GM20000 (cell line): ENCODE measurements around the gene VIPR2.

Source experiments
- DNase-seq: peaks from one replicate; pipeline ENCODE4 v3.0.0; 2012; ENCODE audit warnings: low spot score
- TF ChIP-seq, protein P1 (sequence below): IDR thresholded peaks from 2 replicates; pipeline ENCODE4 v1.5.1; 2012; ENCODE audit warnings: mild to moderate bottlenecking, control low read depth; ENCODE audit errors: extremely low read depth, missing control alignments

VIPR2 gene

DNA sequence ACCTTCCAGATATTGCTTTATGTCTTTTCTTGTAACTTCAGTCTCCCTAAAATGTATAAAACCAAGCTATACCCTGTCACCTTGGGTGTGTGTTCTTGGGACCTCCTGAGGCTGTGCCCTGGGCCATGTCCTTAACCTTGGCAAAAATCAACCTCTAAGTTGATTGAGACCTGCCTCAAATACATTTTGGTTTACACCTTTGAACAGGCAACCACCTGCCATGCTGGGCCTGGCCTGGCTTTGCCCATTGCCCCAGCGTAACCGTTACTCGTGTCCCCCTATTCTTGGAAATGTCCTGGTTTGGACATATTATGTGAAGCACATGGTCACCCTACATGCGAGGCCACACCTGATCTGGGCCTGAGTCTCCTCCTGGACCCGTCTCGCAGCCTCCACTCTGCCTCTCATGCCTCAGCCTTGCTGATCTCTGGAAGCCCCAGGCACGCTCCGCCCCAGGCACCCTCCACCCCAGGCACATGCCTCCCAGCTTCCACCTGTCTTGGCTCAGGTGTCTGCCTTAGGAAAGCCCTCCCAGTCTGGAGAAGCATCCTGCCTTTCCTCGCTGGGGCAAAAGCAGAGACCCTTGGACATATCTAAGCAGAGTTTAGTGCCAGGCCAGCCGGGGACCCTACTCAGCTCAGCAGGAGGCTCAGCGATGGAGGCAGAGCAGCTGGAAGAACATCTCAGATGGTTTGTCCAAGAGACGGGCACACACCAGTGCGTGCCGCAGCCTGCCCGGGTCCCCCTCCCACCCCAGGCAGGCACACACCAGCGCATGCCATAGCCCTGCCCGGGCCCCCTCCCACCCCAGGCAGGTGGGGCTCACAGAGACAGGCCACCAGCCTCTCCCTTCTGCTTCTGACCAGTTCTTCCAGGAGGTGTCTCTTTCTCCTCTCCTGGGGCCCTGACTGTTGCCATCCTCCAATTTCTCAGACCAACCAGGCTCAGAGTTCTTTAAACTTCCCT lies 4.0 kb upstream of the VIPR2 start:
- DNase-seq, result no peak
- TF ChIP-seq, protein P1, sequence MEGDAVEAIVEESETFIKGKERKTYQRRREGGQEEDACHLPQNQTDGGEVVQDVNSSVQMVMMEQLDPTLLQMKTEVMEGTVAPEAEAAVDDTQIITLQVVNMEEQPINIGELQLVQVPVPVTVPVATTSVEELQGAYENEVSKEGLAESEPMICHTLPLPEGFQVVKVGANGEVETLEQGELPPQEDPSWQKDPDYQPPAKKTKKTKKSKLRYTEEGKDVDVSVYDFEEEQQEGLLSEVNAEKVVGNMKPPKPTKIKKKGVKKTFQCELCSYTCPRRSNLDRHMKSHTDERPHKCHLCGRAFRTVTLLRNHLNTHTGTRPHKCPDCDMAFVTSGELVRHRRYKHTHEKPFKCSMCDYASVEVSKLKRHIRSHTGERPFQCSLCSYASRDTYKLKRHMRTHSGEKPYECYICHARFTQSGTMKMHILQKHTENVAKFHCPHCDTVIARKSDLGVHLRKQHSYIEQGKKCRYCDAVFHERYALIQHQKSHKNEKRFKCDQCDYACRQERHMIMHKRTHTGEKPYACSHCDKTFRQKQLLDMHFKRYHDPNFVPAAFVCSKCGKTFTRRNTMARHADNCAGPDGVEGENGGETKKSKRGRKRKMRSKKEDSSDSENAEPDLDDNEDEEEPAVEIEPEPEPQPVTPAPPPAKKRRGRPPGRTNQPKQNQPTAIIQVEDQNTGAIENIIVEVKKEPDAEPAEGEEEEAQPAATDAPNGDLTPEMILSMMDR, result no peak

DNA sequence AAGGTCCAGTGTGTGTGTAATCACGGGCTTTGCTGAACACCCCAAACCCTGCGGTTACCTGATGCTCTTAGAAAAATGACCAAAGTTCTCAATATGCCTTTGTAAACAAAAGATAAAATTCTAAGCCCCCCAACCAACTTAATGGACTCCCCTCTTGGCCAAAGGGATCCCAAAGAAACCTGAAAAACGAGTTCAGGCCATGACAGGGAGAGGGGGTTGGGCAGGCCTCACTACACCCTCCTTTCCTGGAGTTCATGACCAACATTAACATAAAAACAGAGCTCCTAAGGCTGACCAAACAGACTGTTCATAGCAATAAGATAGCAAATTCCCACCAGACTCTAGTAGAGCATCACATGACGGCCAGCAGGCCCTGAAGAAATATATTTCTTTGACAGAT lies 3.0 kb upstream of the VIPR2 start:
- no peak for DNase-seq
- TF ChIP-seq, protein P1, result no peak

DNA sequence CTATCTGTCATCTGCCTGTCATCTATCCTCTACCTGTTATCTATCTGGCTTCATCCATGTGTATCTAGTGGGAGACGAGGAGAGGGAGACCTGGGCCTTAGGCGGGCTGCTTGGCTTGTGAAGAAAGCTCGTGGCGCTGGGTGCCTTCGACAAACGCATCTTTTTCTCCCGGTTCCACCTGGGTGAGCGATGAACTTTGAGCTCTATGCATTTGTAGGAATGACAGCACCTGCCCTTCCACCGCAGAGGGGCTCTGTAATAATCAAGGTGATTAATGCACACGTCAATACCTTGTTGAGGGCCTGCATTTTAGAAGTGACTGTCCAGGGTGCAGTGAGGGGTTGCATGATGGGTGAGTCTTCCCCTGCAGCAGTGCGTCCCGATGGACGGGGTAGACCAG lies 2.6 kb upstream of the VIPR2 start:
- DNase-seq, result no peak
- TF ChIP-seq, protein P1, result no peak

DNA sequence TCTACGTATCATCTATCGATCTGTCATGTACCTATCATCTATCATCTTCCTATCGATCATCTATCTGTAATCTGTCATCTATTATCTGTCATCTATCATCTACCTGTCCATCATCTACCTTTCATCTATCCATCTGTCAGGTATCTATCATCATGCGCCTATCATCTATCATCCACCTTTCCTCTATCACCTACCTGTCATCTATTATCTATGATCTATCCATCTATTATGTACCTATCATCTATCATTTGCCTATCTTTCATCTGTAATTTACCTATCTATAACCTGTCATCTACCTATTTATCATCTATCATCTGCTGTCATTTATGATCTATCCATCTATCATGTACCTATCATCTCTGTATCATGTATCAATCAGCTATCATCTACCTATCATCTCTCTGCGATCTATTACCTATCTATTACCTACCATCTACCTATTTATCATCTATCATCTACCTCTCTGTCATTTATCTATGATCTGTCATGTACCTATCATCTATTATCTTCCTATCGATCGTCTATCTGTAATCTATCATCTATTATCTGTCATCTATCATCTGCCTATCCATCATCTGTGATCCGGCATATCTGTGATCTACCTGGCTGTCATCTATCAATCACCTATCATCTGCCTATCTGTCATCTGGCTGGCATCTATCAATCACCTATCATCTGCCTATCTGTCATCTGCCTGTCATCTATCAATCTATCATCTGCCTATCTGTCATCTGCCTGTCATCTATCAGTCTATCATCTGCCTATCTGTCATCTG lies 1.6 kb upstream of the VIPR2 start:
- no peak for DNase-seq
- TF ChIP-seq, protein P1, result no peak

DNA sequence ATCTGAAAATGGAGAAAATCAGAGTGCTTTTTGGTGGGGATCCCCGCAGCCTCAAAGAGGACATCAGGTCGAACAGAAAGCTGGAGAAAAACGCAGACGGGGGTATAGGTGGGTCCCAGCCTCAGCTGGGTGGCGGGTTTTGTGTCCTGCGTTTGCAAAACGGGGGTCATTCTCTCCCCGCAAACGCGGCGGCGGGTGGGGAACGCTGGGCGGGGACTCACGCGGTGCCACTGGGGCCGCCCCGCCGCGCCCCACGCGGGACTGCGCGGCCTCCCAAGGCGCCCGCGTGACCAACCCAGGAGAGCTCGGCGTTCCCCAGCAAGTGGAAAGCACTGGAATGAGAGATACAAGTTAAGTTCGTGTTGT lies 806 bp upstream of the VIPR2 start:
- TF ChIP-seq, protein P1, result no peak
- no peak for DNase-seq

DNA sequence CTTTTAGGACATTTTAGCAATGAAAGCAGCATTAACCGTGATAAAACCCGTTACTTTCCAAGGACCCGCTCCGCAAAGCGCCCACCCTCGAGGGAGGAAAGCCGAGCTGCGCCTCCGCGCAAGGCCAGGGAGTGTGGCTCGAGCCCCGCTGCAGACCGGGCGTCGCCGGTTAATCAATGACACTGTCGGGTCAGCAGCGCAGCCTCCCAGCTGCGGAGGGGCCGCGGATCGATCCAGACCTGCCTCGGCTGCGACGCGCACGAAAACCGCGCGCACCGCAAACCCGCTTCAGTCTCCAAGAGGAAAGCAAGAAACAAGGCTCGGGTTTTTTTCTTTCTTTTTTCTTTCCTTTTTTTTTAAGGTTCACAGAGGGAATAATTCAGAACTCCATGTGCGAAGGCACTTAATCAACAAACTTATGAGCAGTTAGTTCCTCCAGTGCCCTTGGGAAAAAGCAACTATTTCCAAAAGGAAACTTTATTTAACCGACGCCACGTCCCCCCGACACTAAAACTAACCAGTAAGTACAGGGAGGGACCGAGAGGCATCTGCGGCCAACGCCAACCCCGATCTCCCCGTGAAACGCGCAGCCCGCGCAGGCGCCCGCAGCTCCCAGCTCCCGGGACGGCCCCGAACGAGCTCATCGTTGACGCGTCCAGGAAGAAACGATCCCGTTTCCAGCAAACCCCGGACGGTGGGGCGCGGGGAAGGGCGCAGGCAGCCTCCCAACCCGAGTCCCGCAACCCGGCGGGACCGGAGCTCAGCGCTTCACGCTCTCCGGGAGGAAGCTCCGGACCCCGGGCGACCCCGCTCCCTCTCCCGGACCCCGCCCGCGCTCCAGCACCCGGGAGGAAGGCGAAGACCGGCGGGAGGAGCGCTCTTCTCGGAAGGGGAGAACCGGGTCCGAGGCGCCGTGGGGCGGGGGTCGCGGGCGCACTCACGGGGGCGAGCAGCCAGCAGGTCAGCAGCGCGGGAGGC lies 598 bp downstream of the VIPR2 start:
- no peak for DNase-seq

More for the DNA sequence above, 598 bp downstream of the VIPR2 start:
- TF ChIP-seq, protein P1, result no peak
